Aorta (tissue), 5 donors: ENCODE data around the gene DMRT3. TPM values are rescaled to one million over a fixed set of nuclear protein-coding genes. Genes with fewer than 3 reads are reported as not detected.
"Not testable (repeated sequence)": the region's sequence is repeated elsewhere in the genome, so short reads cannot be mapped to it uniquely, and the experiment has no call there.

Source experiments
- ATAC-seq: fragments of 200-7000 bp; cut with Tn5 transposase; one replicate; pipeline ENCODE4 v1.9.1; 2022; ENCODE audit warnings: moderate library complexity; ENCODE audit not compliant: low FRiP score
- DNase-seq, 2 donors: peaks; one replicate each; pipeline ENCODE4 v3.0.0-alpha.2; 2020
- H3K27ac ChIP-seq, 2 donors: one replicate each; pipeline ENCODE4 v1.5.1; 2013; ENCODE audit warnings: low read length in 2 of 2, mild to moderate bottlenecking in 2 of 2, moderate library complexity in 2 of 2, control low read depth in 1 of 2, inconsistent platforms in 1 of 2, low read depth in 1 of 2
- H3K27me3 ChIP-seq, 2 donors: one replicate each; pipeline ENCODE4 v1.6.1; 2013; ENCODE audit warnings: control low read depth in 1 of 2, low read length in 1 of 2, mild to moderate bottlenecking in 1 of 2, moderate library complexity in 1 of 2; ENCODE audit not compliant: insufficient read depth in 2 of 2, control insufficient read depth in 1 of 2
- H3K36me3 ChIP-seq, 2 donors: one replicate each; pipeline ENCODE4 v1.6.1; 2013; ENCODE audit warnings: control low read depth in 1 of 2, low read length in 1 of 2, mild to moderate bottlenecking in 1 of 2; ENCODE audit not compliant: insufficient read depth in 2 of 2, control insufficient read depth in 1 of 2
- H3K4me1 ChIP-seq, 2 donors: one replicate each; pipeline ENCODE4 v1.6.1; 2013; ENCODE audit warnings: low read length in 2 of 2, control low read depth in 1 of 2, mild to moderate bottlenecking in 1 of 2, moderate library complexity in 1 of 2; ENCODE audit not compliant: insufficient read depth in 2 of 2, control insufficient read depth in 1 of 2
- H3K4me3 ChIP-seq, 2 donors: one replicate each; pipeline ENCODE4 v1.5.1; 2013; ENCODE audit warnings: low read length in 2 of 2, control low read depth in 1 of 2, mild to moderate bottlenecking in 1 of 2
- H3K9me3 ChIP-seq: one replicate; pipeline ENCODE4 v1.6.1; 2013; ENCODE audit warnings: mild to moderate bottlenecking, low read length; ENCODE audit not compliant: control insufficient read depth
- WGBS, 2 donors: extraction: QIAGEN DNeasy Blood & Tissue Kit; methylation state at CpG; one replicate each; pipeline ENCODE4 v1.1.7; 2013; 5-methylcytosine and 5-hydroxymethylcytosine counted together
- intact Hi-C, 2 donors: fragments of 100-400 bp; cut with DNase I; formaldehyde crosslinking; loops; one replicate each; pipeline versions ENCODE4 v1.14.2 to v1.15.0; 2022
- polyA plus RNA-seq, 2 donors: library from polyadenylated mRNA; stranded (reverse); fragments of 200-250 nt; gene quantifications; one replicate each; pipeline ENCODE4 v1.2.3, GENCODE V29; 2013
- total RNA-seq, 2 donors: library from RNA; stranded (reverse); fragmentation: NEBNext Ultra II Directional; extraction: Animal tissue kit (Norgen Biotek cat#: 25700); gene quantifications; one replicate each; pipeline ENCODE4 v1.2.1, GENCODE V29; 2021
- donor health status: healthy with polysubstance abuse.
- donor health status: Bipolar disorder and iron deficiency.
- donor health status: DM: no; HTN: no; CAD: no.
- donor health status: DM: no; HTN: no; CAD: no.
- donor health status: DM: yes; HTN: yes; CAD: no.

DMRT3 gene
- total and polyA plus RNA-seq, 4 donors: 0.26 to 1.2 TPM; not detected in 2

GRCh38 chr9:981491-981898 is 5.0 kb downstream of the DMRT3 start:
- no peak for ATAC-seq
- WGBS, 2 donors: 49 to 57% methylated on average over 16 of the region's 16 CpGs
- Histone ChIP-seq H3K36me3 (no peaks in the 10 kb centered on the region), H3K27ac (no peak overlapping the region), H3K27me3 (peaks cover 0 to 5% of the 10 kb centered on the region in 2 donors), H3K4me1 (no peaks in the 10 kb centered on the region), H3K4me3 (no peak overlapping the region), H3K9me3 (peaks cover 1% of the 10 kb centered on the region)
- no peak for DNase-seq
- intact Hi-C loops: no loop called here

- no peak overlapping the region for H3K4me3 ChIP-seq
- 52 to 69% methylated on average over 15 of the region's 15 CpGs for WGBS, 2 donors
- no peak overlapping the region for H3K27ac ChIP-seq
- H3K9me3 ChIP-seq: peaks cover 1% of the 10 kb centered on the region
- H3K4me1 ChIP-seq: no peaks in the 10 kb centered on the region
- peaks cover 0 to 5% of the 10 kb centered on the region in 2 donors for H3K27me3 ChIP-seq
- H3K36me3 ChIP-seq: no peaks in the 10 kb centered on the region
- intact Hi-C loops: no loop called here
- DNase-seq (no peak), ATAC-seq (no peak)
These were observed 6.2 kb downstream of the DMRT3 start for GRCh38 chr9:982394-983230.

- Histone ChIP-seq H3K9me3 (no peaks in the 10 kb centered on the region), H3K4me1 (no peaks in the 10 kb centered on the region), H3K4me3 (no peak overlapping the region), H3K27me3 (no peaks in the 10 kb centered on the region), H3K36me3 (no peaks in the 10 kb centered on the region), H3K27ac (no peak overlapping the region)
- WGBS, 2 donors: 80 to 87% methylated on average over 4 of the region's 4 CpGs
- intact Hi-C loops: loop anchor here in 1 of 2 donors (10.0 kb wide), 1 partner anchor 229 kb away; no protein-coding TSS in a partner anchor
- DNase-seq (no peak), ATAC-seq (no peak)
These were observed 17.6 kb downstream of the DMRT3 start for GRCh38 chr9:994005-994404.

- no peak overlapping the region for H3K27ac ChIP-seq
- no peaks in the 10 kb centered on the region for H3K9me3 ChIP-seq
- no peak overlapping the region for H3K4me3 ChIP-seq
- ATAC-seq (no peak), DNase-seq (no peak)
- H3K27me3 ChIP-seq: no peaks in the 10 kb centered on the region
- WGBS, 2 donors: 65 to 74% methylated on average over 4 of the region's 4 CpGs
- H3K4me1 ChIP-seq: no peaks in the 10 kb centered on the region
- no peaks in the 10 kb centered on the region for H3K36me3 ChIP-seq
- intact Hi-C loops: loop anchor here in 1 of 2 donors (10.0 kb wide), 1 partner anchor 230 kb away; no protein-coding TSS in a partner anchor
These were observed 18.7 kb downstream of the DMRT3 start for GRCh38 chr9:995192-995591.

GRCh38 chr9:995781-996180 is 19.3 kb downstream of the DMRT3 start:
- 5 to 7% methylated on average over 3 of the region's 3 CpGs for WGBS, 2 donors
- ATAC-seq (no peak), DNase-seq (no peak)
- H3K4me3 ChIP-seq: no peak overlapping the region
- no peaks in the 10 kb centered on the region for H3K27me3 ChIP-seq
- no peaks in the 10 kb centered on the region for H3K9me3 ChIP-seq
- no peaks in the 10 kb centered on the region for H3K36me3 ChIP-seq
- H3K4me1 ChIP-seq: no peaks in the 10 kb centered on the region
- no peak overlapping the region for H3K27ac ChIP-seq
- intact Hi-C loops: loop anchor here in 1 of 2 donors (10.0 kb wide), 1 partner anchor 231 kb away; no protein-coding TSS in a partner anchor

GRCh38 chr9:998299-999110 is 22.1 kb downstream of the DMRT3 start:
- H3K36me3 ChIP-seq, H3K27ac ChIP-seq, H3K4me1 ChIP-seq, ATAC-seq, DNase-seq, H3K9me3 ChIP-seq, H3K27me3 ChIP-seq, H3K4me3 ChIP-seq: not testable (repeated sequence)
- intact Hi-C loops: loop anchor here in 1 of 2 donors (10.0 kb wide), 1 partner anchor 234 kb away; no protein-coding TSS in a partner anchor
- 73 to 75% methylated on average over 23 to 29 of the region's 55 CpGs for WGBS, 2 donors

GRCh38 chr9:1001838-1002237 is 25.4 kb downstream of the DMRT3 start:
- intact Hi-C loops: loop anchor here (2.0 to 10.0 kb wide), 2 partner anchors 111 to 617 kb away; no protein-coding TSS in a partner anchor
- no peak for ATAC-seq
- WGBS, 2 donors: 88 to 93% methylated on average over 4 of the region's 4 CpGs

GRCh38 chr9:1002678-1003077 is 26.2 kb downstream of the DMRT3 start:
- intact Hi-C loops: loop anchor here (10.0 kb wide), 1 partner anchor 618 kb away; no protein-coding TSS in a partner anchor
- Histone ChIP-seq H3K27ac (no peak overlapping the region), H3K27me3 (no peaks in the 10 kb centered on the region), H3K9me3 (no peaks in the 10 kb centered on the region), H3K4me3 (no peak overlapping the region), H3K36me3 (no peaks in the 10 kb centered on the region), H3K4me1 (no peaks in the 10 kb centered on the region)
- 97 to 100% methylated on average over 2 of the region's 2 CpGs for WGBS, 2 donors
- DNase-seq (no peak), ATAC-seq (no peak)

More at GRCh38 chr9:1001838-1002237, 25.4 kb downstream of the DMRT3 start:
- no peak for DNase-seq
- no peaks in the 10 kb centered on the region for H3K4me1 ChIP-seq
- no peak overlapping the region for H3K27ac ChIP-seq
- H3K4me3 ChIP-seq: no peak overlapping the region
- H3K9me3 ChIP-seq: no peaks in the 10 kb centered on the region
- no peaks in the 10 kb centered on the region for H3K36me3 ChIP-seq
- H3K27me3 ChIP-seq: no peaks in the 10 kb centered on the region
